Mesodermal cell (in vitro differentiated cells): ENCODE measurements around the gene SLC12A2. TPM values are rescaled to one million over a fixed set of nuclear protein-coding genes. Genes with fewer than 3 reads are reported as not detected.
A peak's percentile ranks its signal among the peaks of the same experiment; 100 is the strongest.

Experiments used
- H3K27ac ChIP-seq: 2 replicates; pipeline ENCODE4 v1.7.0; 2013; ENCODE audit warnings: mild to moderate bottlenecking, low read depth, low read length, moderate library complexity; ENCODE audit not compliant: severe bottlenecking
- H3K36me3 ChIP-seq: 2 replicates; pipeline ENCODE4 v1.7.1; 2013; ENCODE audit warnings: mild to moderate bottlenecking, low read length, moderate library complexity; ENCODE audit not compliant: control insufficient read depth, insufficient read depth
- H3K4me1 ChIP-seq: one replicate; pipeline ENCODE4 v1.7.1; 2013; ENCODE audit warnings: mild to moderate bottlenecking, low read length; ENCODE audit not compliant: insufficient read depth, control insufficient read depth, poor library complexity, severe bottlenecking
- H3K4me3 ChIP-seq: 2 replicates; pipeline ENCODE4 v1.7.0; 2013; ENCODE audit warnings: low read length, control low read depth, mild to moderate bottlenecking; ENCODE audit not compliant: insufficient read depth, poor library complexity, severe bottlenecking; ENCODE audit errors: extremely low read depth
- H3K9me3 ChIP-seq: 2 replicates; pipeline ENCODE4 v1.7.1; 2013; ENCODE audit warnings: mild to moderate bottlenecking, low read length, moderate library complexity; ENCODE audit not compliant: control insufficient read depth
- WGBS, 2 experiments: methylation state at CpG; one replicate each; pipeline ENCODE4 v1.1.5; 2013; ENCODE audit warnings: missing lambda C conversion rate in 2 of 2; ENCODE audit not compliant: insufficient coverage in 2 of 2; 5-methylcytosine and 5-hydroxymethylcytosine counted together
- polyA plus RNA-seq, 2 experiments: library from polyadenylated mRNA; stranded (reverse); fragments of 50-300 nt; gene quantifications; one replicate each; pipeline ENCODE4 v1.2.3, GENCODE V29; 2013

SLC12A2 gene
- polyA plus RNA-seq (2013, experiment 1 of 2), result 12.9 TPM
- polyA plus RNA-seq (2013, experiment 2 of 2), result 15.5 TPM

- Histone ChIP-seq H3K36me3 (no peaks in the 10 kb centered on the region), H3K27ac (peak within 1 kb of the TSS; percentile 80), H3K4me1 (no peaks in the 10 kb centered on the region), H3K9me3 (no peaks in the 10 kb centered on the region), H3K4me3 (peak within 1 kb of the TSS; percentile 69)
- 0% methylated on average over 44 to 75 of the region's 104 CpGs for WGBS, 2 experiments
These were observed at the start of gene SLC12A2 for GRCh38 chr5:128083033-128083810. Gene SLC12A2, plus strand, starts transcription at chr5:128083766. Its CDS starts 189 bp downstream, at chr5:128083955.

- Histone ChIP-seq H3K4me1 (peaks cover 10% of the 10 kb centered on the region), H3K27ac (no peak overlapping the region), H3K36me3 (no peaks in the 10 kb centered on the region), H3K4me3 (no peak overlapping the region), H3K9me3 (no peaks in the 10 kb centered on the region)
- WGBS, 2 experiments, result 88 to 92% methylated on average over 3 of the region's 4 CpGs
These were observed 47.9 kb upstream of the SLC12A2 start for GRCh38 chr5:128035689-128036088.

GRCh38 chr5:128036950-128037349, 46.6 kb upstream of the SLC12A2 start:
- H3K36me3 ChIP-seq, result no peaks in the 10 kb centered on the region
- H3K27ac ChIP-seq, result no peak overlapping the region
- H3K4me3 ChIP-seq, result no peak overlapping the region
- H3K4me1 ChIP-seq, result peaks cover 10% of the 10 kb centered on the region
- H3K9me3 ChIP-seq, result no peaks in the 10 kb centered on the region
- 83 to 100% methylated on average over 1 of the region's 1 CpG for WGBS, 2 experiments

- Histone ChIP-seq H3K27ac (peak overlapping the region; percentile 62), H3K4me3 (no peak overlapping the region), H3K4me1 (peaks cover 10% of the 10 kb centered on the region), H3K36me3 (no peaks in the 10 kb centered on the region), H3K9me3 (no peaks in the 10 kb centered on the region)
These were observed 44.9 kb upstream of the SLC12A2 start for GRCh38 chr5:128038643-128039042.

GRCh38 chr5:128040927-128041326, 42.6 kb upstream of the SLC12A2 start:
- Histone ChIP-seq H3K36me3 (no peaks in the 10 kb centered on the region), H3K4me1 (peaks cover 10% of the 10 kb centered on the region), H3K4me3 (no peak overlapping the region), H3K9me3 (no peaks in the 10 kb centered on the region), H3K27ac (no peak overlapping the region)
- 100% methylated on average over 1 of the region's 1 CpG for WGBS, 2 experiments

GRCh38 chr5:128052780-128053179, 30.8 kb upstream of the SLC12A2 start:
- Histone ChIP-seq H3K4me3 (no peak overlapping the region), H3K36me3 (no peaks in the 10 kb centered on the region), H3K4me1 (no peaks in the 10 kb centered on the region), H3K27ac (no peak overlapping the region), H3K9me3 (no peaks in the 10 kb centered on the region)

- no peak overlapping the region for H3K27ac ChIP-seq
- H3K9me3 ChIP-seq, result no peaks in the 10 kb centered on the region
- H3K36me3 ChIP-seq, result no peaks in the 10 kb centered on the region
- no peak overlapping the region for H3K4me3 ChIP-seq
- WGBS, 2 experiments, result 76 to 78% methylated on average over 3 of the region's 3 CpGs
- H3K4me1 ChIP-seq, result no peaks in the 10 kb centered on the region
These were observed 30.1 kb upstream of the SLC12A2 start for GRCh38 chr5:128053291-128053954.

GRCh38 chr5:128060644-128061385, 22.8 kb upstream of the SLC12A2 start:
- no peaks in the 10 kb centered on the region for H3K4me1 ChIP-seq
- H3K4me3 ChIP-seq, result no peak overlapping the region
- 82 to 89% methylated on average over 1 of the region's 1 CpG for whole genome bisulfite sequencing, 2 experiments
- H3K9me3 ChIP-seq, result no peaks in the 10 kb centered on the region
- no peak overlapping the region for H3K27ac ChIP-seq
- H3K36me3 ChIP-seq, result no peaks in the 10 kb centered on the region

- Histone ChIP-seq H3K4me3 (no peak overlapping the region), H3K27ac (no peak overlapping the region), H3K36me3 (no peaks in the 10 kb centered on the region), H3K4me1 (no peaks in the 10 kb centered on the region), H3K9me3 (no peaks in the 10 kb centered on the region)
- 91 to 100% methylated on average over 3 of the region's 4 CpGs for WGBS, 2 experiments
These were observed 21.3 kb upstream of the SLC12A2 start for GRCh38 chr5:128062172-128062746.

GRCh38 chr5:128074171-128074570, 9.4 kb upstream of the SLC12A2 start:
- Histone ChIP-seq H3K4me1 (no peaks in the 10 kb centered on the region), H3K27ac (no peak overlapping the region), H3K36me3 (no peaks in the 10 kb centered on the region), H3K9me3 (no peaks in the 10 kb centered on the region), H3K4me3 (no peak overlapping the region)
